Mesendoderm (in vitro differentiated cells): ENCODE data around the gene IPO7.

Source experiments
- DNase-seq: peaks from one replicate; pipeline ENCODE4 v3.0.0; 2013
- H2AK5ac ChIP-seq: 2 replicates; pipeline ENCODE4 v1.6.1; 2013; ENCODE audit warnings: low read length, inconsistent platforms
- H2BK120ac ChIP-seq: 2 replicates; pipeline ENCODE4 v1.6.1; 2013; ENCODE audit warnings: low read depth, mild to moderate bottlenecking, low read length, moderate library complexity, mixed read lengths
- H2BK15ac ChIP-seq: replicated peaks from 2 replicates; pipeline ENCODE4 v1.6.1; 2013; ENCODE audit warnings: low read depth, mild to moderate bottlenecking, moderate library complexity
- H2BK5ac ChIP-seq: 2 replicates; pipeline ENCODE4 v1.6.1; 2013; ENCODE audit warnings: low read length, inconsistent platforms
- H3K18ac ChIP-seq: 2 replicates; pipeline ENCODE4 v1.6.1; 2013; ENCODE audit warnings: mild to moderate bottlenecking, low read length, mixed read lengths
- H3K23ac ChIP-seq: one replicate; pipeline ENCODE4 v1.6.1; 2013; ENCODE audit warnings: low read length
- H3K27ac ChIP-seq: 2 replicates; pipeline ENCODE4 v1.5.1; 2013; ENCODE audit warnings: low read depth, mild to moderate bottlenecking, inconsistent platforms, low read length, moderate library complexity
- H3K27me3 ChIP-seq: 2 replicates; pipeline ENCODE4 v1.6.1; 2013; ENCODE audit warnings: low read length, control low read depth, mild to moderate bottlenecking, inconsistent platforms; ENCODE audit not compliant: insufficient read depth, poor library complexity
- H3K36me3 ChIP-seq: 2 replicates; pipeline ENCODE4 v1.6.1; 2013; ENCODE audit warnings: low read length, inconsistent platforms; ENCODE audit not compliant: control insufficient read depth, insufficient read depth
- H3K4ac ChIP-seq: one replicate; pipeline ENCODE4 v1.6.1; 2013; ENCODE audit warnings: low read depth, mild to moderate bottlenecking, low read length, moderate library complexity
- H3K4me1 ChIP-seq: 2 replicates; pipeline ENCODE4 v1.6.1; 2013; ENCODE audit warnings: low read depth, low read length, inconsistent platforms; ENCODE audit not compliant: control insufficient read depth
- H3K4me2 ChIP-seq: 2 replicates; pipeline ENCODE4 v1.6.1; 2013; ENCODE audit warnings: low read length
- H3K4me3 ChIP-seq: 2 replicates; pipeline ENCODE4 v1.5.1; 2013; ENCODE audit warnings: mild to moderate bottlenecking, low read length
- H3K56ac ChIP-seq: one replicate; pipeline ENCODE4 v1.6.1; 2013; ENCODE audit warnings: low read length
- H3K79me1 ChIP-seq: 2 replicates; pipeline ENCODE4 v1.6.1; 2013; ENCODE audit warnings: low read length, inconsistent platforms
- H3K79me2 ChIP-seq: 2 replicates; pipeline ENCODE4 v1.6.1; 2013; ENCODE audit warnings: mild to moderate bottlenecking, low read length; ENCODE audit not compliant: control insufficient read depth, insufficient read depth
- H3K9ac ChIP-seq: 2 replicates; pipeline ENCODE4 v1.6.1; 2013; ENCODE audit warnings: low read length, inconsistent platforms
- H4K5ac ChIP-seq: one replicate; pipeline ENCODE4 v1.6.1; 2013; ENCODE audit warnings: low read length
- H4K8ac ChIP-seq: one replicate; pipeline ENCODE4 v1.6.1; 2013; ENCODE audit warnings: low read depth, mild to moderate bottlenecking, control low read depth, low read length, moderate library complexity
- WGBS: extraction: QIAGEN DNeasy Blood & Tissue Kit; methylation state at CpG from one replicate; pipeline ENCODE4 v1.1.7; 2013; ENCODE audit warnings: low lambda C conversion rate, missing lambda C conversion rate; ENCODE audit not compliant: insufficient coverage; ENCODE audit errors: extremely low coverage; 5-methylcytosine and 5-hydroxymethylcytosine counted together

The IPO7 gene

DNA sequence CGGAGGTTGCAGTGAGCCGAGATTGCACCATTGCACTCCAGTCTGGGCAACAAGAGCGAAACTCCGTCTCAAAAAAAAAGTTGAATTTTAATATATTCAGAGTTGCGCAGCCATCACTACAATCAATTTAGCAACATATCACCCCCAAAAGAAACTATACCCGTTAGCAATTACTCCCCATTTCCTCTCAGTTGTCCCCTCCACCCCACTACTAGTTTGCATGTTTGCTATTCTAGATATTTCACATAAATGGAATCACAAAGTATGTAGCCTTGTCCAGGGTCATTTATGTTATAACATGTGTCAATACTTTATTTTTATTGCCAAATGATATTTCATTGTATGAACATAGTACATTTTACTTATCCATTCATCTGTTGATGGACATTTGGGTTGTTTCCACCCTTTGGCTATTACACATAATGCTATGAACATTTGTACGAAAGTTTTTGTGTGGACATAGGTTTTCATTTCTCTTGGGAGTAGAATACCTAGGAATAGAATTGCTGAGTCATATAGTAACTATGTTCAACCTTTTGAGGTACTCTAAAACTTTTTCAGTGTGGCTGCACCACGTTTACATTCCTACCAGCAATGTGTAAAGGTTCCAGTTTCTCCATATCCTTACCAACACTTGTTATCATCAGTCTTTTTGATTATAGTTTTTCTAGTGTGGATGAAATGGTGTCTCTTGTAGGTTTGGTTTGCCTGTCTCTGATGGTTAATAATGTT, 78.5 kb downstream of the IPO7 start:
- Histone ChIP-seq H3K9ac (no peak overlapping the region), H3K79me1 (peaks cover 4% of the 10 kb centered on the region), H3K23ac (no peak overlapping the region), H4K8ac (no peak overlapping the region), H2BK5ac (no peak overlapping the region), H3K4me1 (no peaks in the 10 kb centered on the region), H4K5ac (no peak overlapping the region), H3K27me3 (no peaks in the 10 kb centered on the region), H3K18ac (no peak overlapping the region), H2AK5ac (no peak overlapping the region), H3K36me3 (no peaks in the 10 kb centered on the region), H3K27ac (no peak overlapping the region), H3K4ac (no peak overlapping the region), H3K4me2 (no peak overlapping the region), H2BK120ac (no peak overlapping the region), H3K56ac (no peak overlapping the region), H3K4me3 (no peak overlapping the region), H2BK15ac (no peak overlapping the region), H3K79me2 (peaks cover 29% of the 10 kb centered on the region)
- no CpG with 5 or more reads among the region's 8 CpGs for WGBS
- DNase-seq, result peak; percentile 19

GRCh38 chr11:9470765-9471164, 86.3 kb downstream of the IPO7 start:
- no peaks in the 10 kb centered on the region for H3K27me3 ChIP-seq
- H3K56ac ChIP-seq, result no peak overlapping the region
- no peak overlapping the region for H2BK15ac ChIP-seq
- no peak overlapping the region for H2AK5ac ChIP-seq
- peaks cover 3% of the 10 kb centered on the region for H3K36me3 ChIP-seq
- no peak overlapping the region for H4K8ac ChIP-seq
- H3K4me1 ChIP-seq, result no peaks in the 10 kb centered on the region
- no peak overlapping the region for H3K4ac ChIP-seq
- no peak overlapping the region for H3K27ac ChIP-seq
- no peak overlapping the region for H2BK120ac ChIP-seq
- no CpG with 5 or more reads among the region's 4 CpGs for WGBS
- no peak overlapping the region for H2BK5ac ChIP-seq
- H3K79me2 ChIP-seq, result peaks cover 17% of the 10 kb centered on the region
- H3K18ac ChIP-seq, result no peak overlapping the region
- no peak for DNase-seq
- no peak overlapping the region for H3K9ac ChIP-seq
- no peak overlapping the region for H4K5ac ChIP-seq
- no peak overlapping the region for H3K4me2 ChIP-seq
- no peak overlapping the region for H3K4me3 ChIP-seq
- peaks cover 7% of the 10 kb centered on the region for H3K79me1 ChIP-seq
- H3K23ac ChIP-seq, result no peak overlapping the region

DNA sequence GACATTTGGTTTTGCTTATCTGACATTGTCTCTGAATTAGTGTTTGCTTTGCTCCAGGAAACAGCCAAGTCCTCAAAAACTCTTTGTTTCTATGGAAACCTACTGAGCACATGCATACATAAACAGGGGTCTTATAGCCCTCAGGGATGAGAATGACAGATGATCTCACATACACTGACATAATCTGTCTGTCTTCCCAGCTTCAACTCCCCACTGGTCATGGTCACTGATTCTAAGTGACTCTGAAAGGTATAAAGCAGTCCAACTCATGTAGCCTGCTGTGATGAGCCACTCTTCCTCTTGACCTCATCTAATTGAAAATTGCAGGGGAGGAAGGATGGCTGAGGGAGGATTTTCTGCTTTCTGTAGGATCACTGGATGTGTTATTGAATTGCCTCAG, 89.0 kb downstream of the IPO7 start:
- Histone ChIP-seq H2BK5ac (no peak overlapping the region), H4K8ac (no peak overlapping the region), H2AK5ac (no peak overlapping the region), H3K27me3 (no peaks in the 10 kb centered on the region), H3K4me3 (no peak overlapping the region), H3K79me1 (peaks cover 6% of the 10 kb centered on the region), H3K18ac (no peak overlapping the region), H3K79me2 (peaks cover 8% of the 10 kb centered on the region), H2BK120ac (no peak overlapping the region), H4K5ac (no peak overlapping the region), H3K36me3 (peaks cover 6% of the 10 kb centered on the region), H3K27ac (no peak overlapping the region), H3K23ac (no peak overlapping the region), H3K4me1 (no peaks in the 10 kb centered on the region), H3K56ac (no peak overlapping the region), H3K4ac (no peak overlapping the region), H3K9ac (no peak overlapping the region), H2BK15ac (no peak overlapping the region), H3K4me2 (no peak overlapping the region)
- DNase-seq, result peak; percentile 35

- Histone ChIP-seq H3K4me3 (no peak overlapping the region), H3K4ac (no peak overlapping the region), H3K36me3 (peaks cover 6% of the 10 kb centered on the region), H2AK5ac (no peak overlapping the region), H4K8ac (no peak overlapping the region), H3K4me1 (no peaks in the 10 kb centered on the region), H3K18ac (no peak overlapping the region), H3K79me1 (no peaks in the 10 kb centered on the region), H2BK5ac (no peak overlapping the region), H3K79me2 (no peaks in the 10 kb centered on the region), H3K27me3 (no peaks in the 10 kb centered on the region), H3K56ac (no peak overlapping the region), H3K23ac (no peak overlapping the region), H4K5ac (no peak overlapping the region), H2BK15ac (no peak overlapping the region), H3K9ac (no peak overlapping the region), H2BK120ac (no peak overlapping the region), H3K4me2 (no peak overlapping the region), H3K27ac (no peak overlapping the region)
- DNase-seq, result no peak
- WGBS, result no CpG with 5 or more reads among the region's 2 CpGs
Observed at GRCh38 chr11:9479899-9480298, 95.4 kb downstream of the IPO7 start.

DNA sequence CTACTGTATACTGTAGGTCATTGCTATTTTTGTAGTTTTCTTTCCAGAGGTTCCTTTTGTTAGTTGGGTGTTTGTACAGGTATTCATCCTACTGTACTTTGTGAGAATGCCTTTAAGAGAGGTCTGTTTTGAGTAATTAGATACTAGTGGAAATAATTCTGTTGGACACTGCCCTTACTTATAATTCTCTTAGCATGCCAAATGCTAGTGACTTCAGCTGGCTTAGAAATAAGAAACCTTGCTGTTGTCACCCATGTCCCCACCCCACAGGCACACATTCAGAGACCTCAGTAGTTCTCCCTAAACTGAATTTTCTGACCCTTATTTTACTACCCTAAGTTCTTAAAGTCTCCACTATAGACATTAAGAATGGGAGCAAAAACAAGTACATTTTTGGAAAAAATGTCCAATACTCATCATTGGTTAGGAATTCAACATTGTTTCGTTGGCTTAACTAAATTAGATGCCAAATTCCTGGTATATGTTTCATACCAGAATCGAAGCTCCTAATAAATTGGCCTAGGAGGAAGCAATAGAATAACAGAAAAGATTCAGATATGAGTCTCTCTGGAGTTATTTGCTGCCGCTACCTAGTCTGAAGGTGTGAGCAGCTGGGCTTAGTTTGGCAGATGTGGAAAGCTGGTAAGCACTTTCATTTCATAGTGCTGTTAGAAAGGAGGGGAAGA, 104.8 kb downstream of the IPO7 start:
- H3K27me3 ChIP-seq, result no peaks in the 10 kb centered on the region
- H3K18ac ChIP-seq, result no peak overlapping the region
- WGBS, result no CpG with 5 or more reads among the region's 3 CpGs
- H3K4me2 ChIP-seq, result no peak overlapping the region
- H3K4me3 ChIP-seq, result no peak overlapping the region
- H3K27ac ChIP-seq, result no peak overlapping the region
- no peak overlapping the region for H4K5ac ChIP-seq
- no peak overlapping the region for H2BK5ac ChIP-seq
- H2AK5ac ChIP-seq, result no peak overlapping the region
- no peak overlapping the region for H3K9ac ChIP-seq
- no peak overlapping the region for H2BK15ac ChIP-seq
- H3K23ac ChIP-seq, result no peak overlapping the region
- H3K79me1 ChIP-seq, result no peaks in the 10 kb centered on the region
- H3K36me3 ChIP-seq, result peaks cover 3% of the 10 kb centered on the region
- H3K4me1 ChIP-seq, result no peaks in the 10 kb centered on the region
- H2BK120ac ChIP-seq, result no peak overlapping the region
- H3K56ac ChIP-seq, result no peak overlapping the region
- no peak for DNase-seq
- no peak overlapping the region for H4K8ac ChIP-seq
- H3K4ac ChIP-seq, result no peak overlapping the region
- no peaks in the 10 kb centered on the region for H3K79me2 ChIP-seq

DNA sequence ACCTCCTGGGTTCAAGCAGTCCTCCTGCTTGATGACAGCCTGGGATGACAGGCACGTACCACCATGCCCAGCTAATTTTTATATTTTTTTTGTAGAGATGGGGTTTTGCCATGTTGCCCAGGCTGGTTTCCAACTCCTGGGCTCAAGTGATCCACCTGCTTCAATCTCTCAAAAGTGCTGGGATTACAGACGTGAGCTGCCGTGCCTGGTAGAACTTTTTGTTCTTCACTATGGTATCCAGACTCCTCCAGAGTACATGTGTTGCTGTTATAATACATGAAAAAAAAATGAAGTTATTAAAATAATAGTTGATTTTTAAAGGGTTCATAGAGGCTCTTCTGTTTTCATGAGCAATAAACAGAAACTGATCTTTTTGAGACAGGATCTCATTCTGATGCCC, 105.9 kb downstream of the IPO7 start:
- Histone ChIP-seq H3K4ac (no peak overlapping the region), H3K23ac (no peak overlapping the region), H3K4me2 (no peak overlapping the region), H3K4me3 (no peak overlapping the region), H2BK5ac (no peak overlapping the region), H3K27me3 (no peaks in the 10 kb centered on the region), H3K56ac (no peak overlapping the region), H3K4me1 (no peaks in the 10 kb centered on the region), H2AK5ac (no peak overlapping the region), H4K5ac (no peak overlapping the region), H2BK15ac (no peak overlapping the region), H3K18ac (no peak overlapping the region), H3K79me1 (no peaks in the 10 kb centered on the region), H3K9ac (no peak overlapping the region), H3K79me2 (no peaks in the 10 kb centered on the region), H3K27ac (no peak overlapping the region), H2BK120ac (no peak overlapping the region), H4K8ac (no peak overlapping the region), H3K36me3 (peaks cover 3% of the 10 kb centered on the region)
- DNase-seq, result no peak
- no CpG with 5 or more reads among the region's 3 CpGs for WGBS
